ENCODE results near the gene COL6A3.

COL6A3 gene

GRCh38 chr2:237389831-237390230 lies 24.1 kb downstream of the COL6A3 start:
- Histone ChIP-seq H3K4me3 (ENCODE audit: low read length) (no peak overlapping the region), H3K9ac (ENCODE audit: low read length) (no peak overlapping the region), H3K9me3 (ENCODE audit: control insufficient read depth, low read length) (no peaks in the 10 kb centered on the region), H3K27me3 (ENCODE audit: control insufficient read depth, insufficient read depth, low read length) (no peaks in the 10 kb centered on the region), H3K36me3 (ENCODE audit: control insufficient read depth, insufficient read depth, low read length) (no peaks in the 10 kb centered on the region), H3K4me1 (ENCODE audit: control insufficient read depth, insufficient read depth, low read length) (no peaks in the 10 kb centered on the region)

- no peaks in the 10 kb centered on the region for H3K9me3 ChIP-seq (ENCODE audit: control insufficient read depth, low read length)
- H3K4me1 ChIP-seq (ENCODE audit: control insufficient read depth, insufficient read depth, low read length) = no peaks in the 10 kb centered on the region
- H3K36me3 ChIP-seq (ENCODE audit: control insufficient read depth, insufficient read depth, low read length) = no peaks in the 10 kb centered on the region
- no peak overlapping the region for H3K9ac ChIP-seq (ENCODE audit: low read length)
- no peaks in the 10 kb centered on the region for H3K27me3 ChIP-seq (ENCODE audit: control insufficient read depth, insufficient read depth, low read length)
- H3K4me3 ChIP-seq (ENCODE audit: low read length) = no peak overlapping the region
These were observed 25.9 kb downstream of the COL6A3 start for GRCh38 chr2:237388036-237388435.

- no peaks in the 10 kb centered on the region for H3K27me3 ChIP-seq (ENCODE audit: control insufficient read depth, insufficient read depth, low read length)
- no peak overlapping the region for H3K9ac ChIP-seq (ENCODE audit: low read length)
- H3K36me3 ChIP-seq (ENCODE audit: control insufficient read depth, insufficient read depth, low read length) = no peaks in the 10 kb centered on the region
- no peaks in the 10 kb centered on the region for H3K9me3 ChIP-seq (ENCODE audit: control insufficient read depth, low read length)
- H3K4me1 ChIP-seq (ENCODE audit: control insufficient read depth, insufficient read depth, low read length) = no peaks in the 10 kb centered on the region
- H3K4me3 ChIP-seq (ENCODE audit: low read length) = no peak overlapping the region
These were observed 29.3 kb downstream of the COL6A3 start for GRCh38 chr2:237384672-237385020.

GRCh38 chr2:237383991-237384671 lies 29.8 kb downstream of the COL6A3 start:
- Histone ChIP-seq H3K27me3 (ENCODE audit: control insufficient read depth, insufficient read depth, low read length) (no peaks in the 10 kb centered on the region), H3K9ac (ENCODE audit: low read length) (no peak overlapping the region), H3K4me3 (ENCODE audit: low read length) (no peak overlapping the region), H3K9me3 (ENCODE audit: control insufficient read depth, low read length) (no peaks in the 10 kb centered on the region), H3K4me1 (ENCODE audit: control insufficient read depth, insufficient read depth, low read length) (no peaks in the 10 kb centered on the region), H3K36me3 (ENCODE audit: control insufficient read depth, insufficient read depth, low read length) (no peaks in the 10 kb centered on the region)

- Histone ChIP-seq H3K9me3 (ENCODE audit: control insufficient read depth, low read length) (no peaks in the 10 kb centered on the region), H3K36me3 (ENCODE audit: control insufficient read depth, insufficient read depth, low read length) (no peaks in the 10 kb centered on the region), H3K4me3 (ENCODE audit: low read length) (no peak overlapping the region), H3K4me1 (ENCODE audit: control insufficient read depth, insufficient read depth, low read length) (no peaks in the 10 kb centered on the region), H3K9ac (ENCODE audit: low read length) (no peak overlapping the region), H3K27me3 (ENCODE audit: control insufficient read depth, insufficient read depth, low read length) (no peaks in the 10 kb centered on the region)
These were observed 33.2 kb downstream of the COL6A3 start for GRCh38 chr2:237380768-237381167.

- H3K9ac ChIP-seq (ENCODE audit: low read length) = no peak overlapping the region
- no peaks in the 10 kb centered on the region for H3K27me3 ChIP-seq (ENCODE audit: control insufficient read depth, insufficient read depth, low read length)
- no peak overlapping the region for H3K4me3 ChIP-seq (ENCODE audit: low read length)
- H3K36me3 ChIP-seq (ENCODE audit: control insufficient read depth, insufficient read depth, low read length) = no peaks in the 10 kb centered on the region
- H3K4me1 ChIP-seq (ENCODE audit: control insufficient read depth, insufficient read depth, low read length) = no peaks in the 10 kb centered on the region
- no peaks in the 10 kb centered on the region for H3K9me3 ChIP-seq (ENCODE audit: control insufficient read depth, low read length)
These were observed 34.3 kb downstream of the COL6A3 start for GRCh38 chr2:237379636-237380035.

- Histone ChIP-seq H3K36me3 (ENCODE audit: control insufficient read depth, insufficient read depth, low read length) (no peaks in the 10 kb centered on the region), H3K4me1 (ENCODE audit: control insufficient read depth, insufficient read depth, low read length) (no peaks in the 10 kb centered on the region), H3K9ac (ENCODE audit: low read length) (no peak overlapping the region), H3K4me3 (ENCODE audit: low read length) (no peak overlapping the region), H3K27me3 (ENCODE audit: control insufficient read depth, insufficient read depth, low read length) (no peaks in the 10 kb centered on the region), H3K9me3 (ENCODE audit: control insufficient read depth, low read length) (no peaks in the 10 kb centered on the region)
These were observed 35.3 kb downstream of the COL6A3 start for GRCh38 chr2:237378650-237379049.

- H3K9me3 ChIP-seq (ENCODE audit: control insufficient read depth, low read length) = no peaks in the 10 kb centered on the region
- no peaks in the 10 kb centered on the region for H3K27me3 ChIP-seq (ENCODE audit: control insufficient read depth, insufficient read depth, low read length)
- H3K36me3 ChIP-seq (ENCODE audit: control insufficient read depth, insufficient read depth, low read length) = no peaks in the 10 kb centered on the region
- no peak overlapping the region for H3K9ac ChIP-seq (ENCODE audit: low read length)
- no peak overlapping the region for H3K4me3 ChIP-seq (ENCODE audit: low read length)
- no peaks in the 10 kb centered on the region for H3K4me1 ChIP-seq (ENCODE audit: control insufficient read depth, insufficient read depth, low read length)
These were observed 39.5 kb downstream of the COL6A3 start for GRCh38 chr2:237374284-237375060.

- Histone ChIP-seq H3K4me3 (ENCODE audit: low read length) (no peak overlapping the region), H3K36me3 (ENCODE audit: control insufficient read depth, insufficient read depth, low read length) (no peaks in the 10 kb centered on the region), H3K9ac (ENCODE audit: low read length) (no peak overlapping the region), H3K4me1 (ENCODE audit: control insufficient read depth, insufficient read depth, low read length) (no peaks in the 10 kb centered on the region), H3K27me3 (ENCODE audit: control insufficient read depth, insufficient read depth, low read length) (no peaks in the 10 kb centered on the region), H3K9me3 (ENCODE audit: control insufficient read depth, low read length) (no peaks in the 10 kb centered on the region)
These were observed 42.1 kb downstream of the COL6A3 start for GRCh38 chr2:237371856-237372255.

GRCh38 chr2:237365671-237366070 lies 48.3 kb downstream of the COL6A3 start:
- H3K4me3 ChIP-seq (ENCODE audit: low read length) = no peak overlapping the region
- no peaks in the 10 kb centered on the region for H3K9me3 ChIP-seq (ENCODE audit: control insufficient read depth, low read length)
- H3K27me3 ChIP-seq (ENCODE audit: control insufficient read depth, insufficient read depth, low read length) = no peaks in the 10 kb centered on the region
- H3K9ac ChIP-seq (ENCODE audit: low read length) = no peak overlapping the region
- H3K36me3 ChIP-seq (ENCODE audit: control insufficient read depth, insufficient read depth, low read length) = no peaks in the 10 kb centered on the region
- H3K4me1 ChIP-seq (ENCODE audit: control insufficient read depth, insufficient read depth, low read length) = no peaks in the 10 kb centered on the region

- Histone ChIP-seq H3K4me3 (ENCODE audit: low read length) (no peak overlapping the region), H3K4me1 (ENCODE audit: control insufficient read depth, insufficient read depth, low read length) (no peaks in the 10 kb centered on the region), H3K36me3 (ENCODE audit: control insufficient read depth, insufficient read depth, low read length) (no peaks in the 10 kb centered on the region), H3K27me3 (ENCODE audit: control insufficient read depth, insufficient read depth, low read length) (no peaks in the 10 kb centered on the region), H3K9me3 (ENCODE audit: control insufficient read depth, low read length) (no peaks in the 10 kb centered on the region), H3K9ac (ENCODE audit: low read length) (no peak overlapping the region)
These were observed 49.3 kb downstream of the COL6A3 start for GRCh38 chr2:237364655-237365054.

GRCh38 chr2:237361194-237362004 lies 52.6 kb downstream of the COL6A3 start:
- Histone ChIP-seq H3K36me3 (ENCODE audit: control insufficient read depth, insufficient read depth, low read length) (no peaks in the 10 kb centered on the region), H3K27me3 (ENCODE audit: control insufficient read depth, insufficient read depth, low read length) (no peaks in the 10 kb centered on the region), H3K9me3 (ENCODE audit: control insufficient read depth, low read length) (no peaks in the 10 kb centered on the region), H3K9ac (ENCODE audit: low read length) (no peak overlapping the region), H3K4me1 (ENCODE audit: control insufficient read depth, insufficient read depth, low read length) (no peaks in the 10 kb centered on the region), H3K4me3 (ENCODE audit: low read length) (no peak overlapping the region)

All from mucosa of stomach (tissue), 1 donor.